Keratinocyte (primary cell): ENCODE data around the gene BRD7. TPM values are rescaled to one million over a fixed set of nuclear protein-coding genes. Genes with fewer than 3 reads are reported as not detected.
A peak's percentile ranks its signal among the peaks of the same experiment; 100 is the strongest.

Experiments
- DNase-seq: peaks from one replicate; pipeline ENCODE4 v3.0.0-alpha.2; 2011; ENCODE audit warnings: low read depth, missing footprints, low spot score
- FAIRE-seq: peaks from 2 replicates; lab custom pipeline; 2011; peaks lifted over from hg19 to GRCh38; lab: Jason Lieb, UNC
- H2AFZ ChIP-seq: 2 replicates; pipeline ENCODE4 v1.6.0; 2012; ENCODE audit warnings: low read length, control low read depth, inconsistent platforms; ENCODE audit not compliant: control insufficient read depth
- H3K27ac ChIP-seq: 2 replicates; pipeline ENCODE4 v1.5.1; 2011; ENCODE audit warnings: low read length; ENCODE audit not compliant: control insufficient read depth, insufficient read depth
- H3K27me3 ChIP-seq: 3 replicates; pipeline ENCODE4 v1.6.0; 2011; ENCODE audit warnings: low read length; ENCODE audit not compliant: control insufficient read depth, insufficient read depth; ENCODE audit errors: extremely low read depth
- H3K36me3 ChIP-seq, 2 experiments: 2 replicates in 1 of 2; 3 replicates in 1 of 2; pipeline ENCODE4 v1.5.1; 2011; ENCODE audit warnings: low read length in 2 of 2, mild to moderate bottlenecking in 1 of 2; ENCODE audit not compliant: control insufficient read depth in 2 of 2, insufficient read depth in 2 of 2; ENCODE audit errors: extremely low read depth in 1 of 2
- H3K4me1 ChIP-seq: 3 replicates; pipeline ENCODE4 v1.5.1; 2011; ENCODE audit warnings: low read length; ENCODE audit not compliant: control insufficient read depth, insufficient read depth; ENCODE audit errors: extremely low read depth
- H3K4me2 ChIP-seq: 3 replicates; pipeline ENCODE4 v1.6.0; 2011; ENCODE audit warnings: low read depth, low read length; ENCODE audit not compliant: control insufficient read depth, insufficient read depth; ENCODE audit errors: extremely low read depth
- H3K4me3 ChIP-seq, 3 experiments: fragments of 200-600 bp in 1 of 3; sonication (generic) in 1 of 3; 2 replicates in 2 of 3; 3 replicates in 1 of 3; pipeline ENCODE4 v1.5.1; 2011 to 2016; ENCODE audit warnings: low read length in 3 of 3, mild to moderate bottlenecking in 3 of 3, control low read depth in 2 of 3, inconsistent platforms in 1 of 3, low read depth in 1 of 3, mixed read lengths in 1 of 3, mixed run types in 1 of 3, moderate library complexity in 1 of 3; ENCODE audit not compliant: control insufficient read depth in 2 of 3, insufficient read depth in 2 of 3; ENCODE audit errors: extremely low read depth in 1 of 3
- H3K79me2 ChIP-seq: 2 replicates; pipeline ENCODE4 v1.6.0; 2012; ENCODE audit warnings: low read length; ENCODE audit not compliant: control insufficient read depth, insufficient read depth
- H3K9ac ChIP-seq: 3 replicates; pipeline ENCODE4 v1.6.0; 2011; ENCODE audit warnings: low read length; ENCODE audit not compliant: control insufficient read depth, insufficient read depth; ENCODE audit errors: extremely low read depth
- H3K9me1 ChIP-seq: 3 replicates; pipeline ENCODE4 v1.6.0; 2011; ENCODE audit warnings: low read length; ENCODE audit not compliant: control insufficient read depth, insufficient read depth; ENCODE audit errors: extremely low read depth
- H3K9me3 ChIP-seq: 2 replicates; pipeline ENCODE4 v1.5.1; 2012; ENCODE audit warnings: low read depth, low read length; ENCODE audit not compliant: control insufficient read depth
- H4K20me1 ChIP-seq: 3 replicates; pipeline ENCODE4 v1.6.0; 2011; ENCODE audit warnings: low read length; ENCODE audit not compliant: control insufficient read depth, insufficient read depth; ENCODE audit errors: extremely low read depth
- EZH2 ChIP-seq: IDR thresholded peaks from one replicate; pipeline ENCODE4 v1.6.1; 2012; ENCODE audit warnings: inconsistent platforms, mild to moderate bottlenecking, low read length, moderate library complexity
- dilution Hi-C: fragments of 300-500 bp; cut with MboI; formaldehyde crosslinking; loops from one replicate; pipeline ENCODE4 v1.7.0; 2020; ENCODE audit warnings: low sequenced_read_pairs; ENCODE audit not compliant: extremely low pct_ligation_motif_present
- polyA plus RNA-seq, 5 experiments: library from polyadenylated mRNA; depleted of rRNA in 3 of 5; stranded (reverse) in 3 of 5; stranded (forward) in 1 of 5; unstranded in 1 of 5; fragments of >200 nt; gene quantifications; 1 replicate in 1 of 5; 2 replicates in 3 of 5; 3 replicates in 1 of 5; pipeline versions ENCODE4 v1.2.1 to v1.2.3, GENCODE V29; 2011 to 2012; ENCODE audit warnings: missing spikeins in 2 of 5, low read depth in 1 of 5, low replicate concordance in 1 of 5
- TF ChIP-seq, protein P1 (sequence below), 3 experiments: IDR thresholded peaks in 1 of 3; conservative IDR thresholded peaks in 1 of 3; optimal IDR thresholded peaks in 1 of 3; 2 replicates in 2 of 3; 3 replicates in 1 of 3; pipeline versions ENCODE3 to v1.5.1; 2011; ENCODE audit warnings: low read length in 3 of 3, mild to moderate bottlenecking in 3 of 3, moderate library complexity in 2 of 3, control low read depth in 1 of 3, inconsistent platforms in 1 of 3; ENCODE audit not compliant: insufficient read depth in 2 of 3; ENCODE audit errors: extremely low read depth in 1 of 3

Gene BRD7
- polyA plus RNA-seq, 1 donor (not counting 4 experiments of a cell fraction or from before 2014, with no cell fraction given) = 66.6 TPM

DNA sequence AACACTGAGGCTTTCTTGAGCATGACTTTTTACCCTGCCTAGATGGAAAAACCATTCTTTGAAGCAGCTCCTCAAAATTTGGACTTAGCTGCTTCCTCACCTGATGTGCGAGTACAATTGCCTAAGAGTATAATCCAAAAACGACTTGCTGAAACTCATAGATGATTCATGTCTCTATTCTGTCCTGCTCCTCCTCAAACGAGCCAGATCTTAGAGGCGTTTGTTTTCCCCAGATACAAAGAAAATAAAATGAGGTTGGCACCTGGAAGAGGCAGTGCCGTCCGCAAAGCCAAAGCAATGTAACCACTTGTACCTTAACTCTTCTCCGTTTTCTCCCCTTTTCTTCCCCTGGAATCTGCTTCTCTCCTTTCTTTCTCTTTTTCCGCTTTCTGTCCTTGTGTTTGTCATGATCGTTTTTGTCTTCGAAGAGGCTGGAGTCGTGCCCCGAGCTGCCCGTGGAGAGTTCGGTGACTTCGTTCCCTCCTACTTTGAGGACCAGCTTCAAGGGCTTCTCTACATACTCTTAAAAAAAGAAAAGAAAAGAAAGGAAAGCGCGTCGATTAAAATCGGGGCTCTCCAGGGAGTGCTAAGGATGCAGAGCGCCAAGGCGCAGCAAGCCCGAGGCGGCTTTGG, 895 bp downstream of the BRD7 start:
- Histone ChIP-seq H3K9me3 (no peaks in the 10 kb centered on the region), H4K20me1 (no peaks in the 10 kb centered on the region), H3K4me2 (peak overlapping the region; percentile 93), H2AFZ (peak overlapping the region; percentile 16), H3K36me3 (peaks cover 7 to 12% of the 10 kb centered on the region in 2 experiments), H3K4me3 (peak overlapping the region; percentile 64 to 86 (median 78)), H3K9me1 (no peaks in the 10 kb centered on the region), H3K9ac (peak overlapping the region; percentile 84), H3K27ac (peak overlapping the region; percentile 80), H3K79me2 (peaks cover 47% of the 10 kb centered on the region), H3K27me3 (no peaks in the 10 kb centered on the region), H3K4me1 (peaks cover 11% of the 10 kb centered on the region)
- DNase-seq = no peak
- TF ChIP-seq EZH2 = no peak
- TF ChIP-seq, protein P1, sequence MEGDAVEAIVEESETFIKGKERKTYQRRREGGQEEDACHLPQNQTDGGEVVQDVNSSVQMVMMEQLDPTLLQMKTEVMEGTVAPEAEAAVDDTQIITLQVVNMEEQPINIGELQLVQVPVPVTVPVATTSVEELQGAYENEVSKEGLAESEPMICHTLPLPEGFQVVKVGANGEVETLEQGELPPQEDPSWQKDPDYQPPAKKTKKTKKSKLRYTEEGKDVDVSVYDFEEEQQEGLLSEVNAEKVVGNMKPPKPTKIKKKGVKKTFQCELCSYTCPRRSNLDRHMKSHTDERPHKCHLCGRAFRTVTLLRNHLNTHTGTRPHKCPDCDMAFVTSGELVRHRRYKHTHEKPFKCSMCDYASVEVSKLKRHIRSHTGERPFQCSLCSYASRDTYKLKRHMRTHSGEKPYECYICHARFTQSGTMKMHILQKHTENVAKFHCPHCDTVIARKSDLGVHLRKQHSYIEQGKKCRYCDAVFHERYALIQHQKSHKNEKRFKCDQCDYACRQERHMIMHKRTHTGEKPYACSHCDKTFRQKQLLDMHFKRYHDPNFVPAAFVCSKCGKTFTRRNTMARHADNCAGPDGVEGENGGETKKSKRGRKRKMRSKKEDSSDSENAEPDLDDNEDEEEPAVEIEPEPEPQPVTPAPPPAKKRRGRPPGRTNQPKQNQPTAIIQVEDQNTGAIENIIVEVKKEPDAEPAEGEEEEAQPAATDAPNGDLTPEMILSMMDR (optimal IDR thresholded peaks at IDR 0.05 in 1 of 3, IDR thresholded peaks at IDR 0.05 in 1 of 3, conservative IDR thresholded peaks at IDR 0.05 in 1 of 3; ENCODE audit: extremely low read depth in 1 of 3, insufficient read depth in 2 of 3, low read length in 3 of 3) = no peak
- FAIRE-seq = no peak
- dilution Hi-C loops = no loop called here

DNA sequence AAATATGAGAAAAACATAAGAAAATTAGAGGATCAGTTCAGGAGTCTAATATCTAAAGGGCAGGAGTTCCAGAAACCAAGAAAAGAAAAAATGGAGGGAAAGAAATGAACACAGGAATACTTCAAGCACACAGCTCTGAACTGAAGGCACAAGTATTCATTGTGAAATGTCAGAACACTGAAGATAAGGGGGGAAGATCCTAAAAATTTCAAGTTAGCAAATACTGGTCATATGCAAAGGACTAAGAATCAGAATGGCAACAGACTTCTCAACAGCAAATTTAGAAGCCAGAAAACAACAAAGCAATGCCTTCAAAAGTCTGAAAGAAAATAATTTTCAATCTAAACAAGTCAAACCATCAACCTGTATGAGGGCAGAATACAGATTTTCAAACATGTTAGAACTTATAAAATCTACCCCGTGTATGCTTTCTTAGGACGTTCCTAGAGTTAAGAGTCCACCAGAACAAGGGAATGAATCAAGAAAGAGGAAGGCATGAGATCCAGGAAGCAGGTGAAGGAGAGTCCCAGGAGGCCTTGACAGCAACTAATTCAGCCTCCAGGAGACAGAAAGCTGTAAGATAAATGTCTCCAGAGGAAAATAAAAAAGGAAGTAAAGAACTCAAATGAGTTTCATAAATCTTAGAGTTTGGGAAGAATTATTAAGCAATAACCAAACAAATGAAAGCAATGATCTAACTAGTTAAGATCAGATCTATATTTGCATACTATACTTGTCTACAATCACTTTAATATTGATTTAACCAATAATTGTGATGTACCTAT, 2.8 kb downstream of the BRD7 start:
- H3K27ac ChIP-seq = no peak overlapping the region
- no peaks in the 10 kb centered on the region for H3K27me3 ChIP-seq
- peaks cover 9 to 19% of the 10 kb centered on the region in 2 experiments for H3K36me3 ChIP-seq
- FAIRE-seq (no peak), DNase-seq (no peak)
- peaks cover 60% of the 10 kb centered on the region for H3K79me2 ChIP-seq
- no peak overlapping the region for H3K4me2 ChIP-seq
- dilution Hi-C loops = no loop called here
- H3K4me3 ChIP-seq = no peak overlapping the region
- no peaks in the 10 kb centered on the region for H3K9me3 ChIP-seq
- H3K4me1 ChIP-seq = peaks cover 11% of the 10 kb centered on the region
- H2AFZ ChIP-seq = no peak overlapping the region
- TF ChIP-seq, protein P1 (optimal IDR thresholded peaks at IDR 0.05 in 1 of 3, IDR thresholded peaks at IDR 0.05 in 1 of 3, conservative IDR thresholded peaks at IDR 0.05 in 1 of 3; ENCODE audit: extremely low read depth in 1 of 3, insufficient read depth in 2 of 3, low read length in 3 of 3) = no peak
- no peak for TF ChIP-seq EZH2
- H3K9me1 ChIP-seq = no peaks in the 10 kb centered on the region
- no peak overlapping the region for H3K9ac ChIP-seq
- no peaks in the 10 kb centered on the region for H4K20me1 ChIP-seq
